ENCODE results near the gene CDH4. TPM values are rescaled to one million over a fixed set of nuclear protein-coding genes. Genes with fewer than 3 reads are reported as not detected.

Gene CDH4
- total RNA-seq, 1 experiment from 2014 or later: 5.3 TPM

DNA sequence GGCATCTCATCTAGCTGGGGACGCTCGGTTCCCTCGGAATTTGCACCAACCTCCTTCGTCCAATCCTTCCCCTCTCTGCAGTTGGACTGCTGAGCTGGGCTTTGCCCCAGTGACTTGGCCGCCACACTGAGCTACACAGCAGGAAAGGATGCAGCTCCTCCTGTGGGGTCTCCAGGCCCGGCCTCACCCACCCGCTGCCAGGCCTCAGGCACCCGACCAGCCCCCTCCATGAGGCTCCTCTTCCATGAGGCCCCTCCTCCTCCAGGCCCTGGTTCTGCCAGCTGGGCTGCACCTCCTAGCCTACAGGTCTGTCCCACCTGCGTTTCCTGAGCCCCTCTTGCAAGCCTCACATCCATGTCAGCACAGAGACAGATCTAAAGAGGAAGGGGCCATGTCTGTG is 443.7 kb downstream of the CDH4 start:
- ChIA-PET CTCF (interaction anchor here (0.9 kb wide), 1 partner anchor 201 kb away, joined by 3 read pairs; no protein-coding TSS in a partner anchor), POLR2A (no interaction called here)
- peaks cover 10% of the 10 kb centered on the region for H3K27me3 Mint-ChIP-seq (ENCODE audit: low read depth)
- H3K4me1 Mint-ChIP-seq: no peaks in the 10 kb centered on the region
- DNase-seq (ENCODE audit: low spot score) (no peak), ATAC-seq (no peak)
- TF ChIP-seq NFATC4 (CRISPR knock-in tag; IDR thresholded peaks at IDR 0.05) (no peak), JAZF1 (CRISPR knock-in tag; IDR thresholded peaks at IDR 0.05) (no peak), ZNF138 (CRISPR knock-in tag; conservative IDR thresholded peaks at IDR 0.05) (no peak), ZNF416 (CRISPR knock-in tag; IDR thresholded peaks at IDR 0.05) (no peak), ZNF121 (CRISPR knock-in tag; IDR thresholded peaks at IDR 0.05) (no peak), PRRX2 (CRISPR knock-in tag; IDR thresholded peaks at IDR 0.05) (no peak), CREM (CRISPR knock-in tag; IDR thresholded peaks at IDR 0.05) (no peak), TEAD4 (CRISPR knock-in tag; IDR thresholded peaks at IDR 0.05) (no peak), ZNF423 (CRISPR knock-in tag; IDR thresholded peaks at IDR 0.05) (no peak), ZBTB21 (CRISPR knock-in tag; IDR thresholded peaks at IDR 0.05; ENCODE audit: borderline replicate concordance) (no peak), NR1H2 (CRISPR knock-in tag; IDR thresholded peaks at IDR 0.05) (no peak)
- TF ChIP-seq, protein P1, sequence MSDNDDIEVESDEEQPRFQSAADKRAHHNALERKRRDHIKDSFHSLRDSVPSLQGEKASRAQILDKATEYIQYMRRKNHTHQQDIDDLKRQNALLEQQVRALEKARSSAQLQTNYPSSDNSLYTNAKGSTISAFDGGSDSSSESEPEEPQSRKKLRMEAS (CRISPR knock-in tag; IDR thresholded peaks at IDR 0.05): no peak
- TF ChIP-seq, protein P2, sequence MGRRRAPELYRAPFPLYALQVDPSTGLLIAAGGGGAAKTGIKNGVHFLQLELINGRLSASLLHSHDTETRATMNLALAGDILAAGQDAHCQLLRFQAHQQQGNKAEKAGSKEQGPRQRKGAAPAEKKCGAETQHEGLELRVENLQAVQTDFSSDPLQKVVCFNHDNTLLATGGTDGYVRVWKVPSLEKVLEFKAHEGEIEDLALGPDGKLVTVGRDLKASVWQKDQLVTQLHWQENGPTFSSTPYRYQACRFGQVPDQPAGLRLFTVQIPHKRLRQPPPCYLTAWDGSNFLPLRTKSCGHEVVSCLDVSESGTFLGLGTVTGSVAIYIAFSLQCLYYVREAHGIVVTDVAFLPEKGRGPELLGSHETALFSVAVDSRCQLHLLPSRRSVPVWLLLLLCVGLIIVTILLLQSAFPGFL (CRISPR knock-in tag; IDR thresholded peaks at IDR 0.05; ENCODE audit: borderline replicate concordance): no peak
- TF ChIP-seq, protein P3, sequence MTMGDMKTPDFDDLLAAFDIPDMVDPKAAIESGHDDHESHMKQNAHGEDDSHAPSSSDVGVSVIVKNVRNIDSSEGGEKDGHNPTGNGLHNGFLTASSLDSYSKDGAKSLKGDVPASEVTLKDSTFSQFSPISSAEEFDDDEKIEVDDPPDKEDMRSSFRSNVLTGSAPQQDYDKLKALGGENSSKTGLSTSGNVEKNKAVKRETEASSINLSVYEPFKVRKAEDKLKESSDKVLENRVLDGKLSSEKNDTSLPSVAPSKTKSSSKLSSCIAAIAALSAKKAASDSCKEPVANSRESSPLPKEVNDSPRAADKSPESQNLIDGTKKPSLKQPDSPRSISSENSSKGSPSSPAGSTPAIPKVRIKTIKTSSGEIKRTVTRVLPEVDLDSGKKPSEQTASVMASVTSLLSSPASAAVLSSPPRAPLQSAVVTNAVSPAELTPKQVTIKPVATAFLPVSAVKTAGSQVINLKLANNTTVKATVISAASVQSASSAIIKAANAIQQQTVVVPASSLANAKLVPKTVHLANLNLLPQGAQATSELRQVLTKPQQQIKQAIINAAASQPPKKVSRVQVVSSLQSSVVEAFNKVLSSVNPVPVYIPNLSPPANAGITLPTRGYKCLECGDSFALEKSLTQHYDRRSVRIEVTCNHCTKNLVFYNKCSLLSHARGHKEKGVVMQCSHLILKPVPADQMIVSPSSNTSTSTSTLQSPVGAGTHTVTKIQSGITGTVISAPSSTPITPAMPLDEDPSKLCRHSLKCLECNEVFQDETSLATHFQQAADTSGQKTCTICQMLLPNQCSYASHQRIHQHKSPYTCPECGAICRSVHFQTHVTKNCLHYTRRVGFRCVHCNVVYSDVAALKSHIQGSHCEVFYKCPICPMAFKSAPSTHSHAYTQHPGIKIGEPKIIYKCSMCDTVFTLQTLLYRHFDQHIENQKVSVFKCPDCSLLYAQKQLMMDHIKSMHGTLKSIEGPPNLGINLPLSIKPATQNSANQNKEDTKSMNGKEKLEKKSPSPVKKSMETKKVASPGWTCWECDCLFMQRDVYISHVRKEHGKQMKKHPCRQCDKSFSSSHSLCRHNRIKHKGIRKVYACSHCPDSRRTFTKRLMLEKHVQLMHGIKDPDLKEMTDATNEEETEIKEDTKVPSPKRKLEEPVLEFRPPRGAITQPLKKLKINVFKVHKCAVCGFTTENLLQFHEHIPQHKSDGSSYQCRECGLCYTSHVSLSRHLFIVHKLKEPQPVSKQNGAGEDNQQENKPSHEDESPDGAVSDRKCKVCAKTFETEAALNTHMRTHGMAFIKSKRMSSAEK (CRISPR knock-in tag; IDR thresholded peaks at IDR 0.05; ENCODE audit: borderline replicate concordance): no peak
- TF ChIP-seq, protein P4, sequence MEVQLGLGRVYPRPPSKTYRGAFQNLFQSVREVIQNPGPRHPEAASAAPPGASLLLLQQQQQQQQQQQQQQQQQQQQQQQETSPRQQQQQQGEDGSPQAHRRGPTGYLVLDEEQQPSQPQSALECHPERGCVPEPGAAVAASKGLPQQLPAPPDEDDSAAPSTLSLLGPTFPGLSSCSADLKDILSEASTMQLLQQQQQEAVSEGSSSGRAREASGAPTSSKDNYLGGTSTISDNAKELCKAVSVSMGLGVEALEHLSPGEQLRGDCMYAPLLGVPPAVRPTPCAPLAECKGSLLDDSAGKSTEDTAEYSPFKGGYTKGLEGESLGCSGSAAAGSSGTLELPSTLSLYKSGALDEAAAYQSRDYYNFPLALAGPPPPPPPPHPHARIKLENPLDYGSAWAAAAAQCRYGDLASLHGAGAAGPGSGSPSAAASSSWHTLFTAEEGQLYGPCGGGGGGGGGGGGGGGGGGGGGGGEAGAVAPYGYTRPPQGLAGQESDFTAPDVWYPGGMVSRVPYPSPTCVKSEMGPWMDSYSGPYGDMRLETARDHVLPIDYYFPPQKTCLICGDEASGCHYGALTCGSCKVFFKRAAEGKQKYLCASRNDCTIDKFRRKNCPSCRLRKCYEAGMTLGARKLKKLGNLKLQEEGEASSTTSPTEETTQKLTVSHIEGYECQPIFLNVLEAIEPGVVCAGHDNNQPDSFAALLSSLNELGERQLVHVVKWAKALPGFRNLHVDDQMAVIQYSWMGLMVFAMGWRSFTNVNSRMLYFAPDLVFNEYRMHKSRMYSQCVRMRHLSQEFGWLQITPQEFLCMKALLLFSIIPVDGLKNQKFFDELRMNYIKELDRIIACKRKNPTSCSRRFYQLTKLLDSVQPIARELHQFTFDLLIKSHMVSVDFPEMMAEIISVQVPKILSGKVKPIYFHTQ (CRISPR knock-in tag; IDR thresholded peaks at IDR 0.05): no peak
- TF ChIP-seq, protein P5, sequence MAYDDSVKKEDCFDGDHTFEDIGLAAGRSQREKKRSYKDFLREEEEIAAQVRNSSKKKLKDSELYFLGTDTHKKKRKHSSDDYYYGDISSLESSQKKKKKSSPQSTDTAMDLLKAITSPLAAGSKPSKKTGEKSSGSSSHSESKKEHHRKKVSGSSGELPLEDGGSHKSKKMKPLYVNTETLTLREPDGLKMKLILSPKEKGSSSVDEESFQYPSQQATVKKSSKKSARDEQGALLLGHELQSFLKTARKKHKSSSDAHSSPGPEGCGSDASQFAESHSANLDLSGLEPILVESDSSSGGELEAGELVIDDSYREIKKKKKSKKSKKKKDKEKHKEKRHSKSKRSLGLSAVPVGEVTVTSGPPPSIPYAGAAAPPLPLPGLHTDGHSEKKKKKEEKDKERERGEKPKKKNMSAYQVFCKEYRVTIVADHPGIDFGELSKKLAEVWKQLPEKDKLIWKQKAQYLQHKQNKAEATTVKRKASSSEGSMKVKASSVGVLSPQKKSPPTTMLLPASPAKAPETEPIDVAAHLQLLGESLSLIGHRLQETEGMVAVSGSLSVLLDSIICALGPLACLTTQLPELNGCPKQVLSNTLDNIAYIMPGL (CRISPR knock-in tag; IDR thresholded peaks at IDR 0.05): no peak
- H3K36me3 Mint-ChIP-seq: no peaks in the 10 kb centered on the region
- no peak overlapping the region for H3K4me3 Mint-ChIP-seq
- no peaks in the 10 kb centered on the region for H3K9me3 Mint-ChIP-seq
- no peak overlapping the region for H3K27ac Mint-ChIP-seq

- peaks cover 10% of the 10 kb centered on the region for H3K27me3 Mint-ChIP-seq (ENCODE audit: low read depth)
- no peaks in the 10 kb centered on the region for H3K4me1 Mint-ChIP-seq
- H3K9me3 Mint-ChIP-seq: no peaks in the 10 kb centered on the region
- no peak overlapping the region for H3K27ac Mint-ChIP-seq
- DNase-seq (ENCODE audit: low spot score) (no peak), ATAC-seq (no peak)
- H3K4me3 Mint-ChIP-seq: no peak overlapping the region
- ChIA-PET CTCF (no interaction called here), POLR2A (no interaction called here)
- H3K36me3 Mint-ChIP-seq: no peaks in the 10 kb centered on the region
- TF ChIP-seq EMX1 (CRISPR knock-in tag; IDR thresholded peaks at IDR 0.05) (no peak), STAT6 (CRISPR knock-in tag; conservative IDR thresholded peaks at IDR 0.05; ENCODE audit: low read depth) (no peak), ZNF263 (CRISPR knock-in tag; IDR thresholded peaks at IDR 0.05; ENCODE audit: low read depth) (no peak), CREB1 (CRISPR knock-in tag; IDR thresholded peaks at IDR 0.05) (no peak), CBFB (CRISPR knock-in tag; IDR thresholded peaks at IDR 0.05; ENCODE audit: low read depth) (no peak), OVOL2 (CRISPR knock-in tag; IDR thresholded peaks at IDR 0.05; ENCODE audit: borderline replicate concordance) (no peak), ZNF317 (CRISPR knock-in tag; IDR thresholded peaks at IDR 0.05; ENCODE audit: borderline replicate concordance, low read depth) (no peak), JUN (CRISPR knock-in tag; IDR thresholded peaks at IDR 0.05) (no peak)
Measured at GRCh38 chr20:61696181-61696735, 444.2 kb downstream of the CDH4 start.
